GM18861 (cell line): Measurements from ENCODE around the gene DNAH1.

ENCODE experiments used
- ATAC-seq: cut with Tn5 transposase; IDR thresholded peaks from one replicate; pipeline ENCODE4 v1.9.1; 2021; ENCODE audit not compliant: unreplicated experiment

DNAH1 gene

GRCh38 chr3:52443268-52443610 is 127.1 kb downstream of the DNAH1 start:
- ATAC-seq, result no peak

GRCh38 chr3:52443791-52444687 is 127.9 kb downstream of the DNAH1 start:
- no peak for ATAC-seq

- ATAC-seq, result peak; percentile 78
Observed at GRCh38 chr3:52444860-52445793, 129.0 kb downstream of the DNAH1 start, which contains the start of gene SEMA3G. SEMA3G (minus strand) TSS chr3:52445103; CDS start chr3:52445027, 76 bp downstream.

GRCh38 chr3:52446042-52446441 is 129.9 kb downstream of the DNAH1 start:
- no peak for ATAC-seq

GRCh38 chr3:52446631-52447511 is 130.8 kb downstream of the DNAH1 start:
- no peak for ATAC-seq

GRCh38 chr3:52447512-52448355 is 131.6 kb downstream of the DNAH1 start:
- no peak for ATAC-seq
